Stimulated activated naive B cell treated with anti-CD40 and anti-IgM and Interleukin-4, amounts not matched to agents 10 μg/mL and 1 μg/mL and 100 μg/mL, for 72 hours (primary cell): ENCODE measurements around the gene EFCAB11.

Experiments used
- ATAC-seq, 2 donors: fragments of 150-1000 bp; cut with Tn5 transposase; replicated peaks; 2 replicates each; pipeline ENCODE4 v1.10.0; 2021; ENCODE audit warnings: moderate library complexity in 1 of 2
- DNase-seq: peaks from one replicate; pipeline ENCODE4 v3.0.0; 2021
- H3K27ac Mint-ChIP-seq: one replicate; pipeline ENCODE4 v1.8.0; 2022; ENCODE audit warnings: mild to moderate bottlenecking, mixed read lengths
- H3K27me3 Mint-ChIP-seq, 2 donors: one replicate each; pipeline ENCODE4 v1.8.0; 2022; ENCODE audit warnings: mixed read lengths in 2 of 2
- H3K36me3 Mint-ChIP-seq, 2 donors: one replicate each; pipeline ENCODE4 v1.8.0; 2022; ENCODE audit warnings: mixed read lengths in 2 of 2, mild to moderate bottlenecking in 1 of 2
- H3K4me1 Mint-ChIP-seq, 2 donors: one replicate each; pipeline ENCODE4 v1.8.0; 2022; ENCODE audit warnings: mixed read lengths in 2 of 2, mild to moderate bottlenecking in 1 of 2
- H3K4me3 Mint-ChIP-seq, 2 donors: one replicate each; pipeline ENCODE4 v1.8.0; 2022; ENCODE audit warnings: mild to moderate bottlenecking in 2 of 2, mixed read lengths in 2 of 2, moderate library complexity in 1 of 2
- H3K9me3 Mint-ChIP-seq, 2 donors: one replicate each; pipeline ENCODE4 v1.8.0; 2022; ENCODE audit warnings: mixed read lengths in 2 of 2, mild to moderate bottlenecking in 1 of 2

EFCAB11 gene

DNA sequence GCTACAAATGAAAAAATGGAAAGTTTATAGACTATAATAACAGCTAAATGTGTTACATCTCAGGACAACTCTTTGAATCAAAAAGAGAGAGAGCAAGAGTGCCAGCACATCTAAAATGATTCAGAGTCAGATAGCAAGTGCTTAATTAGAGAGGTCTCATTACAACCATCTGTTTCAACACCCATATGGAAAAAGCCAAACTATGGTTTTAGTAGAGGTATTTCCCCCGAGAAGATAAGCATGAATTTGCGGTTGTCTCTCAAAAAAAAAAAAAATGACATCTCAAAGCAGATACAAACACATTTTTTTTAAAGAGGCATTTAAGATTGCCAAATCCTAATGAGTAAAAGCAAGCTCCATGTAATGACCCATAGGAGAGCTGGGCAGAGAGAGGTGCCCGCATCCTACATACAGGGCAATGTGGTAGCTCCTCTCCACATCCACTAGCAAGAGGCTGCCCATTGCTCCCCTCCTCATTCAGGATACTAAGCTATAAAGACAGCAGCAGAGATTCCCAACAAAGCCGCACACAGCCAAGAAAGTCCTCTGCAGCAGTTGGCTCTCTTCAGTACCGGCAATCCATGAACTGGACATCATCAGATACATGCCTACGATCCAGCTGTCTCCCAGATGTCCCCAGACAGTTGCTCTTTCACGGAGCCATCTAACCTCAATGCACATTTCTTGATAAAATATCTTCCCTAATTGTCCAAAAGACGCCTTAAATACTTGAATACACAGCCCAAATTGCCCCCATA lies 100.4 kb downstream of the EFCAB11 start:
- Mint-ChIP-seq H3K4me3 (no peak overlapping the region), H3K4me1 (no peaks in the 10 kb centered on the region), H3K27me3 (no peaks in the 10 kb centered on the region), H3K9me3 (no peaks in the 10 kb centered on the region), H3K36me3 (peaks cover 0 to 6% of the 10 kb centered on the region in 2 donors), H3K27ac (no peak overlapping the region)
- ATAC-seq (no peak), DNase-seq (no peak)

GRCh38 chr14:89851106-89851505 lies 103.4 kb downstream of the EFCAB11 start:
- DNase-seq (no peak), ATAC-seq (no peak)
- no peak overlapping the region for H3K27ac Mint-ChIP-seq
- H3K36me3 Mint-ChIP-seq = peaks cover 9 to 17% of the 10 kb centered on the region in 2 donors
- H3K4me3 Mint-ChIP-seq = no peak overlapping the region
- no peaks in the 10 kb centered on the region for H3K27me3 Mint-ChIP-seq
- H3K4me1 Mint-ChIP-seq = no peaks in the 10 kb centered on the region
- peaks cover 7 to 8% of the 10 kb centered on the region in 2 donors for H3K9me3 Mint-ChIP-seq

- ATAC-seq (no peak), DNase-seq (no peak)
- Mint-ChIP-seq H3K4me3 (no peak overlapping the region), H3K36me3 (peaks cover 11 to 17% of the 10 kb centered on the region in 2 donors), H3K4me1 (no peaks in the 10 kb centered on the region), H3K27me3 (no peaks in the 10 kb centered on the region), H3K9me3 (peaks cover 7 to 8% of the 10 kb centered on the region in 2 donors), H3K27ac (no peak overlapping the region)
These were observed 104.6 kb downstream of the EFCAB11 start for GRCh38 chr14:89849931-89850330.

DNA sequence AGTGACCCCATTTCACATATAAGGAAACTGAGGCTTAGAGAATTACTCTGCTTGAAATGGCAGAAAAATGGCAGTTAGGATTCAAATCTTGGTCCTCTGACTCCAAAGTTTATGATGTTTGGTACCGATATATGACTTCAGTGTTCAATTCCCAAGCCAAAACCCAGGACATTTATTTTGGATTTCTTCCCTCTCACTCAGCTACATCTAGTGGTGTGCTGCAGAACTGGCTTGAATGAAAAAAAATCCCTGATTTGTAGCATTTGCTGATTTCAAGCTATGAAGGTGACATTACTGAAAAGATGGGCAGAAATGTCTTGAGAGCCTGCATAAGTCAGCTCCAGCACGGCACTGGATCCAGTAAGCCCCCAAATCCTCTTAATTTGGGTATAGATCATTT lies 106.4 kb downstream of the EFCAB11 start:
- H3K27me3 Mint-ChIP-seq = no peaks in the 10 kb centered on the region
- no peaks in the 10 kb centered on the region for H3K4me1 Mint-ChIP-seq
- H3K4me3 Mint-ChIP-seq = no peak overlapping the region
- H3K36me3 Mint-ChIP-seq = peaks cover 11 to 17% of the 10 kb centered on the region in 2 donors
- ATAC-seq (no peak), DNase-seq (no peak)
- peaks cover 7 to 8% of the 10 kb centered on the region in 2 donors for H3K9me3 Mint-ChIP-seq
- no peak overlapping the region for H3K27ac Mint-ChIP-seq

- ATAC-seq = no peak
- Mint-ChIP-seq H3K27me3 (no peaks in the 10 kb centered on the region), H3K27ac (no peak overlapping the region), H3K4me1 (no peaks in the 10 kb centered on the region), H3K9me3 (peaks cover 7 to 8% of the 10 kb centered on the region in 2 donors), H3K4me3 (no peak overlapping the region), H3K36me3 (peaks cover 11 to 12% of the 10 kb centered on the region in 2 donors)
- DNase-seq = no peak
These were observed 109.2 kb downstream of the EFCAB11 start for GRCh38 chr14:89845346-89845745.

DNA sequence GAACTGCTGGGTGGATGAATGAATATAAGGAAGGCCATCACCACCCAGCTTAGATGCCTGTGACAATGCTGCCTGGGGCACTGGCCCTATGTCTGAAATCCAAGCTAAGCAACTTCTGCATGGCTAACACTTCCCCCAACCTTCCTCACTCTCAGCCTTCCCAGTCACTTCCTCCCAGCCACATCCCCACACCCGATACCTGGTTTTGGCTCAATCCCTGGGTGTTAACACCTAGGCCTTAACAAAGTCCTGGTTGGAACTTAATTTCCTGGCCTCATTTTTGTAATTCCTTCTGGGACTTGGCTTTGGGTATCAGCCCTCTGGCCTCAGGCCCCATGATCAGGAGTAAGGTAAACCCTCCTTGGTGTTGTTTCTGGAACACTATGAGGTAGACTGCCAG lies 110.0 kb downstream of the EFCAB11 start:
- Mint-ChIP-seq H3K36me3 (peaks cover 11 to 12% of the 10 kb centered on the region in 2 donors), H3K9me3 (peaks cover 7 to 9% of the 10 kb centered on the region in 2 donors), H3K27me3 (no peaks in the 10 kb centered on the region), H3K4me1 (no peaks in the 10 kb centered on the region), H3K4me3 (no peak overlapping the region), H3K27ac (no peak overlapping the region)
- DNase-seq = no peak
- ATAC-seq = no peak

DNA sequence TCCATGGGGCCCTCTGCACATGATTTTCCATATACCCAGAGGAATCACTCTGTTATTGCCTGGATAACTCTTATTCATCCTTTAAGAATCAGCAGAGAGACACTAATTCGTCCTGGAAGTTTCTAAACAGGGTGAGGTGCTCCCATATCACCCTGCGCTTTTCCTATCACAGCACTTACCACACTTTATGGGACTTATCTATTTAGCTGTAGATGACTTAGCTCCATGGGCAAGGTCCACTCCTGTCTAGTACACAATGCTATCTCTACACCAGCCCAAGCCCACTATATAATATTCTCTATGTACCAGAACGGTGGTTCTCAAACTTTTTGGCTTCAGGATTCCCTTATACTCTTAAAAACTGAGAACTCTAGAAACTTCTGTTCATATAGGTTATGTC lies 111.7 kb downstream of the EFCAB11 start:
- Mint-ChIP-seq H3K27ac (no peak overlapping the region), H3K4me3 (no peak overlapping the region), H3K27me3 (no peaks in the 10 kb centered on the region), H3K9me3 (peaks cover 12 to 23% of the 10 kb centered on the region in 2 donors), H3K36me3 (peaks cover 19 to 20% of the 10 kb centered on the region in 2 donors), H3K4me1 (no peaks in the 10 kb centered on the region)
- no peak for ATAC-seq
- no peak for DNase-seq

GRCh38 chr14:89841851-89842250 lies 112.7 kb downstream of the EFCAB11 start:
- H3K36me3 Mint-ChIP-seq = peaks cover 16 to 19% of the 10 kb centered on the region in 2 donors
- ATAC-seq (no peak), DNase-seq (no peak)
- no peaks in the 10 kb centered on the region for H3K4me1 Mint-ChIP-seq
- H3K27ac Mint-ChIP-seq = no peak overlapping the region
- no peak overlapping the region for H3K4me3 Mint-ChIP-seq
- H3K9me3 Mint-ChIP-seq = peaks cover 9 to 19% of the 10 kb centered on the region in 2 donors
- no peaks in the 10 kb centered on the region for H3K27me3 Mint-ChIP-seq

DNA sequence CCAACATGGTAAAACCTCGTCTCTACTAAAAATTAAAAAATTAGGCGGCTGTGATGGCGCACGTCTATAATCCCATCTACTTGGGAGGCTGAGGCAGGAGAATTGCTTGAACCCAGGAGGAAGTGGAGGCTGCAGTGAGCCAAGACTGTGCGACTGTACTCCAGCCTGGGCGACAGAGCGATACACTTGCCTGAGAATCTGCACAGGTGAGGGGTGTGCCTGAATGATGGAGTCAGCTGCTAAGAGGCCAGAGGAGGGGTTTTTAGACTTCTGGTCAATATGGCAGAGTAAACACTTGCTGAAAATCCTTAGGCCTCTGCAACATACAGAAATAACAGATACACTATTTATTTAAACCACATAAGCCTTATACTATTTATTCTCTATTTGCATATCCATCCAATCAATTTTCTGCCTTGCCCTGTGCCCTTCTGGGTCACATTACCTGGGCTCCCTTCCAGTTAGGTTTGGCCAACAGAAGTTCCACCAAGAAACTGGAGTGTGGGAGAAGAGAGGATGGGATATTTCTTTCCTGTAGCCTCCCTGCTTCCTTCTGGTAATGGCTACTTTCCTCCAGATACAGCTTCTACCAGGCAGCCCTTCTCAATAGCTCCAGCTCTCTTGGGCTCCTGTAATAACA lies 117.6 kb downstream of the EFCAB11 start:
- H3K27ac Mint-ChIP-seq = no peak overlapping the region
- peaks cover 9 to 23% of the 10 kb centered on the region in 2 donors for H3K36me3 Mint-ChIP-seq
- ATAC-seq (no peak), DNase-seq (no peak)
- no peaks in the 10 kb centered on the region for H3K27me3 Mint-ChIP-seq
- H3K4me1 Mint-ChIP-seq = no peaks in the 10 kb centered on the region
- H3K4me3 Mint-ChIP-seq = no peak overlapping the region
- H3K9me3 Mint-ChIP-seq = peaks cover 5 to 15% of the 10 kb centered on the region in 2 donors

GRCh38 chr14:89833661-89834060 lies 120.9 kb downstream of the EFCAB11 start:
- H3K27ac Mint-ChIP-seq = no peak overlapping the region
- DNase-seq (no peak), ATAC-seq (no peak)
- no peaks in the 10 kb centered on the region for H3K27me3 Mint-ChIP-seq
- no peak overlapping the region for H3K4me3 Mint-ChIP-seq
- no peaks in the 10 kb centered on the region for H3K4me1 Mint-ChIP-seq
- H3K36me3 Mint-ChIP-seq = peaks cover 3 to 21% of the 10 kb centered on the region in 2 donors
- peaks cover 3 to 5% of the 10 kb centered on the region in 2 donors for H3K9me3 Mint-ChIP-seq

DNA sequence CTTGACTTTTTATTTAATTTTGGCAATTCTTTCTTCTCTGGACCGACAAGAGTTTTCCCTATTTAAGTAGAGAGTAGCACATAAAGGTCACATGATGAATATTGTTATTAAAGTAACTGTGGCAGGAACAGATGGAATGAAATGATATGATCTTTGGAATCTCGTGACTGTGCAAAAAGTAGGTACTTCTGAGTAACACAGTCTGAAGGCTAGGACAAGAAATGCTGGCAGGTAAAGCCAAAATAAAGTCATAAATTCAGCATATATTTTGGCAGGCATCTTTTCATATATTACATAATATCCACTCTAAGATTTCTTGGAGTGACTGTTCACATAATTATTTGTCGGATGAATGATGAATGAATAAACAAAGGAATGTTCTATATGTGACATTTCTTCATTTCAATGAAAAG lies 121.4 kb downstream of the EFCAB11 start:
- no peak overlapping the region for H3K27ac Mint-ChIP-seq
- no peaks in the 10 kb centered on the region for H3K27me3 Mint-ChIP-seq
- no peak overlapping the region for H3K4me3 Mint-ChIP-seq
- peaks cover 0 to 17% of the 10 kb centered on the region in 2 donors for H3K36me3 Mint-ChIP-seq
- no peaks in the 10 kb centered on the region for H3K4me1 Mint-ChIP-seq
- DNase-seq = no peak
- no peak for ATAC-seq
- peaks cover 0 to 2% of the 10 kb centered on the region in 2 donors for H3K9me3 Mint-ChIP-seq

- ATAC-seq (no peak), DNase-seq (no peak)
- H3K9me3 Mint-ChIP-seq = peaks cover 5 to 11% of the 10 kb centered on the region in 2 donors
- H3K4me1 Mint-ChIP-seq = no peaks in the 10 kb centered on the region
- H3K27me3 Mint-ChIP-seq = no peaks in the 10 kb centered on the region
- no peak overlapping the region for H3K27ac Mint-ChIP-seq
- no peak overlapping the region for H3K4me3 Mint-ChIP-seq
- H3K36me3 Mint-ChIP-seq = peaks cover 3 to 18% of the 10 kb centered on the region in 2 donors
These were observed 125.9 kb downstream of the EFCAB11 start for GRCh38 chr14:89828471-89829165.

DNA sequence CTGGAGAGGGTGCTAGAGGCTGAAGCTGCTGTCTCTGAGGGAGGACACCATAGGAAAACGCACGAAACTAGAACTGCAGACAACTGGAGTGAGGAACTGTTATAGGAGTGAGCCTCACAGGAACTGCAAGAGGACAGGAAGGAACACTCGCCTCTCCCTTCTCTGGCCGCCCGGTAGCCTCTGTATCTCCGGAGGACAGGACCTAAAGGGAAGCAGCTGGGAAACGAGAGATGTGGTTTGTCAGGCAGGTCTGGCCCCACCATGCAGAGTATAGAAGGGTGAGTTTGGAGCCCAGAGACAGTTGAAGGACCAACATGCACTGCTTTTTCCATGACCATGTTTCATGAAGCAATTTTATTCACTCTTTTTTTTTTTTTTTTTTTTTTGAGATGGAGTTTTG lies 127.3 kb downstream of the EFCAB11 start:
- Mint-ChIP-seq H3K36me3 (peaks cover 6 to 30% of the 10 kb centered on the region in 2 donors), H3K4me3 (no peak overlapping the region), H3K9me3 (peaks cover 10 to 13% of the 10 kb centered on the region in 2 donors), H3K4me1 (no peaks in the 10 kb centered on the region), H3K27me3 (no peaks in the 10 kb centered on the region), H3K27ac (no peak overlapping the region)
- DNase-seq (no peak), ATAC-seq (no peak)

- H3K4me1 Mint-ChIP-seq = no peaks in the 10 kb centered on the region
- no peak overlapping the region for H3K4me3 Mint-ChIP-seq
- peaks cover 10 to 13% of the 10 kb centered on the region in 2 donors for H3K9me3 Mint-ChIP-seq
- H3K27me3 Mint-ChIP-seq = no peaks in the 10 kb centered on the region
- peaks cover 6 to 31% of the 10 kb centered on the region in 2 donors for H3K36me3 Mint-ChIP-seq
- no peak for ATAC-seq
- no peak for DNase-seq
- H3K27ac Mint-ChIP-seq = no peak overlapping the region
These were observed 127.9 kb downstream of the EFCAB11 start for GRCh38 chr14:89826596-89826995.
